Measurements from ENCODE around the gene FOXJ1. TPM values are rescaled to one million over a fixed set of nuclear protein-coding genes. Genes with fewer than 3 reads are reported as not detected.

The FOXJ1 gene
- total RNA-seq, 4 donors from 2014 or later, result 1.2 to 2.4 (median 1.8) TPM

- H3K4me3 ChIP-seq (ENCODE audit: low read depth, poor library complexity, severe bottlenecking), result no peak overlapping the region
- intact Hi-C loops (cut with DNase I; ENCODE audit: low total_unique reads), result no loop called here
- TF ChIP-seq POLR2A (IDR thresholded peaks at IDR 0.05) (no peak), CTCF (IDR thresholded peaks at IDR 0.05) (no peak)
- DNase-seq (ENCODE audit: low spot score in 2 of 2), result no peak
- WGBS, 2 donors, result 70 to 84% methylated on average over 34 to 48 of the region's 54 CpGs
Observed at GRCh38 chr17:76137351-76138233, 3.5 kb downstream of the FOXJ1 start.

GRCh38 chr17:76137001-76137350 lies 4.1 kb downstream of the FOXJ1 start:
- intact Hi-C loops (cut with DNase I; ENCODE audit: low total_unique reads), result no loop called here
- TF ChIP-seq CTCF (IDR thresholded peaks at IDR 0.05) (no peak), POLR2A (IDR thresholded peaks at IDR 0.05) (no peak)
- no peak for DNase-seq (ENCODE audit: low spot score in 2 of 2)
- 83 to 88% methylated on average over 4 to 5 of the region's 7 CpGs for WGBS, 2 donors
- no peak overlapping the region for H3K4me3 ChIP-seq (ENCODE audit: low read depth, poor library complexity, severe bottlenecking)

GRCh38 chr17:76136276-76137000 lies 4.6 kb downstream of the FOXJ1 start:
- no peak for DNase-seq (ENCODE audit: low spot score in 2 of 2)
- no peak overlapping the region for H3K4me3 ChIP-seq (ENCODE audit: low read depth, poor library complexity, severe bottlenecking)
- intact Hi-C loops (cut with DNase I; ENCODE audit: low total_unique reads), result no loop called here
- WGBS, 2 donors, result 54 to 57% methylated on average over 16 of the region's 16 CpGs
- TF ChIP-seq POLR2A (IDR thresholded peaks at IDR 0.05), result no peak
- no peak for TF ChIP-seq CTCF (IDR thresholded peaks at IDR 0.05)

- no peak overlapping the region for H3K4me3 ChIP-seq (ENCODE audit: low read depth, poor library complexity, severe bottlenecking)
- DNase-seq (ENCODE audit: low spot score in 2 of 2), result no peak
- intact Hi-C loops (cut with DNase I; ENCODE audit: low total_unique reads), result no loop called here
- TF ChIP-seq CTCF (IDR thresholded peaks at IDR 0.05) (no peak), POLR2A (IDR thresholded peaks at IDR 0.05) (no peak)
- WGBS, 2 donors, result 72 to 84% methylated on average over 8 of the region's 8 CpGs
Observed at GRCh38 chr17:76135810-76136188, 5.2 kb downstream of the FOXJ1 start.

- no peak for DNase-seq (ENCODE audit: low spot score in 2 of 2)
- WGBS, 2 donors, result 53 to 56% methylated on average over 22 of the region's 22 CpGs
- intact Hi-C loops (cut with DNase I; ENCODE audit: low total_unique reads), result no loop called here
- TF ChIP-seq POLR2A (IDR thresholded peaks at IDR 0.05) (no peak), CTCF (IDR thresholded peaks at IDR 0.05) (no peak)
- no peak overlapping the region for H3K4me3 ChIP-seq (ENCODE audit: low read depth, poor library complexity, severe bottlenecking)
Observed at GRCh38 chr17:76134911-76135809, 5.9 kb downstream of the FOXJ1 start.

Data from lower leg skin (tissue), 4 donors.